Right lobe of liver (tissue), 6 donors: ENCODE results near the gene ZBTB25. TPM values are rescaled to one million over a fixed set of nuclear protein-coding genes. Genes with fewer than 3 reads are reported as not detected.

Source experiments
- ATAC-seq, 4 donors: fragments of 200-7000 bp; cut with Tn5 transposase; one replicate each; pipeline ENCODE4 v1.9.1; 2020; ENCODE audit warnings: mild to moderate bottlenecking in 4 of 4, moderate library complexity in 4 of 4
- DNase-seq, 3 donors: peaks; one replicate each; pipeline ENCODE4 v3.0.0-alpha.2; 2020
- H3K27ac ChIP-seq, 3 donors: fragments of 200-600 bp; one replicate each; pipeline ENCODE4 v1.8.0; 2022
- H3K27me3 ChIP-seq, 2 donors: fragments of 200-600 bp; one replicate each; pipeline ENCODE4 v1.8.0; 2022
- H3K36me3 ChIP-seq, 4 donors: fragments of 200-600 bp; sonication (generic) in 1 of 4; one replicate each; pipeline versions ENCODE4 v1.5.1 to v1.8.0; 2017 to 2022; ENCODE audit warnings: control low read depth in 1 of 4
- H3K4me1 ChIP-seq, 4 donors: fragments of 200-600 bp; sonication (generic) in 1 of 4; one replicate each; pipeline versions ENCODE4 v1.5.1 to v1.8.0; 2017 to 2022; ENCODE audit warnings: control low read depth in 1 of 4
- H3K4me3 ChIP-seq, 3 donors: fragments of 200-600 bp; one replicate each; pipeline ENCODE4 v1.8.0; 2022
- H3K9me3 ChIP-seq, 4 donors: fragments of 200-600 bp; sonication (generic) in 1 of 4; one replicate each; pipeline versions ENCODE4 v1.5.1 to v1.8.0; 2017 to 2022; ENCODE audit warnings: control low read depth in 1 of 4
- POLR2A ChIP-seq: fragments of 450-650 bp; IDR thresholded peaks from one replicate; pipeline ENCODE4 v1.6.1; 2017; ENCODE audit warnings: antibody characterized with exemption, mild to moderate bottlenecking
- WGBS: methylation state at CpG from one replicate; pipeline ENCODE4 v1.1.6; 2018; ENCODE audit warnings: low coverage, low lambda C conversion rate; ENCODE audit not compliant: insufficient coverage; ENCODE audit errors: missing lambda C conversion rate; 5-methylcytosine and 5-hydroxymethylcytosine counted together
- intact Hi-C, 2 donors: fragments of 100-400 bp; cut with DNase I; formaldehyde crosslinking; loops; one replicate each; pipeline versions ENCODE4 v1.11.2 to v1.14.1; 2022
- total RNA-seq, 6 experiments: library from RNA; depleted of rRNA in 2 of 6; stranded (reverse); fragments of >200 nt in 2 of 6; fragmentation: NEBNext Ultra II Directional in 3 of 6; extraction: Animal tissue kit (Norgen Biotek cat#: 25700) in 3 of 6; gene quantifications; one replicate each; pipeline versions ENCODE4 v1.1.0 to v1.2.4, GENCODE V29; 2016 to 2023
- TF ChIP-seq, protein P1 (sequence below), 4 donors: fragments of 200-600 bp in 3 of 4; fragments of 450-650 bp in 1 of 4; IDR thresholded peaks; one replicate each; pipeline versions ENCODE4 v1.5.1 to v1.8.0; 2016 to 2022; ENCODE audit warnings: antibody characterized with exemption in 4 of 4, mild to moderate bottlenecking in 2 of 4
- donor health status: DM: no; HTN: yes; CAD: no.
- donor health status: DM: no; HTN: no; CAD: no.
- donor health status: DM: no; HTN: no; CAD: no.
- donor health status: DM: no; HTN: yes; CAD: no.
- donor health status: DM: no; HTN: yes; CAD: no.

ZBTB25 gene
- total RNA-seq, 6 experiments from 2014 or later = 5.5 to 6.2 (median 5.7) TPM

DNA sequence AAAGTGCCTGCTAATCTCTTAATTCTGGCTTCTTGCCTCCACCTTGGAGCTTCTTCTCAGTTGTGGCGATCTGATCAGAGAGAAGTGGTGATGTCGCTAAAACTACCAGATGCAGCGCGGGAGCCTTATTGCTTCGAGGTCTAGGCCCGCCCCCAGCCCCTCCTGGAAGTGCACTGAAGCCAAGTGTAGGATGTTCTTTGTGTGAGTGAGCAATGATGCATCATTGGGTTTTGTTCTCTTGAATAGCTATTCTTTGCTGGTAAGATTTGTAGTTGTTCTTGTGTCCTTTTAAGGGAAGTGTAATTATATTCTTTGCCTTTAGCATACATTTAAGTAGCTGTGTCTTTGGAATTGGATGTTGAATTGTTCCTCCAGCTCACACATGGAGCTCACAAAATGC is 79.7 kb downstream of the ZBTB25 start:
- no peak for TF ChIP-seq POLR2A
- TF ChIP-seq, protein P1, sequence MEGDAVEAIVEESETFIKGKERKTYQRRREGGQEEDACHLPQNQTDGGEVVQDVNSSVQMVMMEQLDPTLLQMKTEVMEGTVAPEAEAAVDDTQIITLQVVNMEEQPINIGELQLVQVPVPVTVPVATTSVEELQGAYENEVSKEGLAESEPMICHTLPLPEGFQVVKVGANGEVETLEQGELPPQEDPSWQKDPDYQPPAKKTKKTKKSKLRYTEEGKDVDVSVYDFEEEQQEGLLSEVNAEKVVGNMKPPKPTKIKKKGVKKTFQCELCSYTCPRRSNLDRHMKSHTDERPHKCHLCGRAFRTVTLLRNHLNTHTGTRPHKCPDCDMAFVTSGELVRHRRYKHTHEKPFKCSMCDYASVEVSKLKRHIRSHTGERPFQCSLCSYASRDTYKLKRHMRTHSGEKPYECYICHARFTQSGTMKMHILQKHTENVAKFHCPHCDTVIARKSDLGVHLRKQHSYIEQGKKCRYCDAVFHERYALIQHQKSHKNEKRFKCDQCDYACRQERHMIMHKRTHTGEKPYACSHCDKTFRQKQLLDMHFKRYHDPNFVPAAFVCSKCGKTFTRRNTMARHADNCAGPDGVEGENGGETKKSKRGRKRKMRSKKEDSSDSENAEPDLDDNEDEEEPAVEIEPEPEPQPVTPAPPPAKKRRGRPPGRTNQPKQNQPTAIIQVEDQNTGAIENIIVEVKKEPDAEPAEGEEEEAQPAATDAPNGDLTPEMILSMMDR (IDR thresholded peaks at IDR 0.05) = no peak
- Histone ChIP-seq H3K27me3 (no peaks in the 10 kb centered on the region), H3K9me3 (no peaks in the 10 kb centered on the region), H3K4me1 (no peaks in the 10 kb centered on the region), H3K36me3 (peaks cover 0 to 96% (median 56%) of the 10 kb centered on the region in 4 donors), H3K4me3 (no peak overlapping the region), H3K27ac (no peak overlapping the region)
- DNase-seq (no peak), ATAC-seq (no peak)
- intact Hi-C loops = no loop called here
- 100% methylated on average over 6 of the region's 6 CpGs for WGBS

DNA sequence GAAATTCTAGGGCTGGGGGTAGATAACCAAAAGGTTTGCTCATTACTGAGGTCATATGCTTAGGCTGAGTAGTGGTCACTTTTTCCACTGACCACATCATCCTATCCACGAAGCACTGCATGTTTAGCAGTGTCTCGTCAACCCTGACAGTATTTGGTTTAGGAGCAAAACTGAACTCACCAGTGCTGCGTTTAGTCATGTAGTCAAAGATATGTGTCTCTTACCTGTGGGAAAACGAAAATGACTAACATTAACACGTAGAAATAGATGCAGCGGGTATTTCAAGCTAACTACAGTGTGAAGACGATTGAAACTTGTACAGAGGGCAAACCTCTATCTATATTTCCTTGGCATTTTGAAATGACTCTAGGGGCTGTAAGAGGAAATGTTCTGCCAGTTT is 80.9 kb downstream of the ZBTB25 start:
- 89% methylated on average over 7 of the region's 7 CpGs for WGBS
- Histone ChIP-seq H3K4me1 (no peaks in the 10 kb centered on the region), H3K4me3 (no peak overlapping the region), H3K9me3 (no peaks in the 10 kb centered on the region), H3K27ac (no peak overlapping the region), H3K36me3 (peaks cover 0 to 95% (median 55%) of the 10 kb centered on the region in 4 donors), H3K27me3 (no peaks in the 10 kb centered on the region)
- ATAC-seq = no peak
- intact Hi-C loops = no loop called here
- no peak for DNase-seq
- TF ChIP-seq, protein P1 (IDR thresholded peaks at IDR 0.05) = no peak
- TF ChIP-seq POLR2A = no peak

DNA sequence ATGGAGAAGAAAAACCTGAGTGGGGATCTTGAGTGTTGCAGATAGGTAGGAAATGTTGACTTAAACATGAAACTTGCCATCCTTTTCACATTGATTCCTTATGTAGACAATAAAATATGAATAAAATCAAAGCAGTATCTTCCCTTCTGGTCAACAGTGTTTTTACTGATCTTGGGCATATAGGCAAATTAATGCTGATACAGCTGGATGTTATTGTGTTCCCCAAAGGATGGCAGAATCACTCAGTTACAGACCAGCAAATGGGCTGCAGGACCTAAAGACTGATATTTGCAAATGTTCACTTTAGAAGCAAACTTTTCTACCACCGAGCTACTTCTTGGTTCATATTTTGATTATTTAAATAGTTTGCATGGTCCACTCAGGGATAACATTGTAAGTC is 81.6 kb downstream of the ZBTB25 start:
- no peak for DNase-seq
- Histone ChIP-seq H3K27ac (no peak overlapping the region), H3K36me3 (peaks cover 0 to 95% (median 53%) of the 10 kb centered on the region in 4 donors), H3K27me3 (no peaks in the 10 kb centered on the region), H3K9me3 (no peaks in the 10 kb centered on the region), H3K4me3 (no peak overlapping the region), H3K4me1 (no peaks in the 10 kb centered on the region)
- no peak for ATAC-seq
- intact Hi-C loops = no loop called here
- WGBS = 86% methylated on average over 1 of the region's 1 CpG
- TF ChIP-seq, protein P1 (IDR thresholded peaks at IDR 0.05) = no peak
- no peak for TF ChIP-seq POLR2A

DNA sequence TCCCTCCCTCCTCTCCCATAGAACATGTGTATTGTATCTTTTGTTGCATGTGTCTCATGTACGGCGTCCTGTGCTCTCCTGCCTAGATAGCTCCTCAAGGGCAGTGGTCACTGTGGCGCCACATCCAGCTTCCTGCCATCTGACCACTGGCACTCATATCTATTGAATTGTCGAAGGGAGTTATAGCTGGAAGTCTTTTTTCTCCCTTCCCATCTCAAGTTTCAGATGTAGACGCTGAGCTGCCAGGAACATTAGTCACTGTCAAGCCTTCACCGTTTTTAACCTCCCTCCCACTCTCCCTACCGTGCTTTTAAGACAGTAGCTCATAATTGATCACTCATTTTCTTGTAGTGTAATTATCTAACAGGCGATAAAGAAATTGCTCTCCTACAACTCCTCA is 82.5 kb downstream of the ZBTB25 start:
- Histone ChIP-seq H3K27ac (no peak overlapping the region), H3K4me3 (no peak overlapping the region), H3K9me3 (no peaks in the 10 kb centered on the region), H3K36me3 (peaks cover 0 to 95% (median 53%) of the 10 kb centered on the region in 4 donors), H3K4me1 (no peaks in the 10 kb centered on the region), H3K27me3 (no peaks in the 10 kb centered on the region)
- ATAC-seq = peak in 2 of 4 donors; percentile 16 to 24
- intact Hi-C loops = no loop called here
- WGBS = 67% methylated on average over 8 of the region's 8 CpGs
- no peak for DNase-seq
- TF ChIP-seq, protein P1 (IDR thresholded peaks at IDR 0.05) = no peak
- TF ChIP-seq POLR2A = no peak

DNA sequence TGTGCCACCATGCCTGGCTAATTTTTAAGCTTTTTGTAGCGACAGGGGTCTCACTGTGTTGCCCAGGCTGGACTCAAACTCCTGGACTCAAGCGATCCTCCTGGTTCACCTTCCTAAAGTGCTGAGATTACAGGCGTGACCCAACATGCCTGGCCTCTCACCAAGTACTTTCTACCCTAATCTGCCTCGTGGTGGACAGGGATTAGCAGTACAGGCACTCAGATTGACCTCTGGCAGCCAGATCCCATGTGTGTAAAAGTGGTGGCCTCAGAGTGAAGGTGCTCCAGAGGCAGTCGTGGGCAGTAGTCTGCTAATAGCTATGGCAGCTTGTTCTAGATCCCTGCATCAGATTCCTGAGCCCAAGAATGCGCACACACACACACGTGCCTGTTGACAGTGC is 84.6 kb downstream of the ZBTB25 start:
- WGBS = 76% methylated on average over 3 of the region's 7 CpGs
- no peak for DNase-seq
- H3K27me3 ChIP-seq = no peaks in the 10 kb centered on the region
- H3K36me3 ChIP-seq = peaks cover 0 to 87% (median 49%) of the 10 kb centered on the region in 4 donors
- no peaks in the 10 kb centered on the region for H3K9me3 ChIP-seq
- peak overlapping the region in 1 of 3 donors; percentile 22 for H3K27ac ChIP-seq
- H3K4me1 ChIP-seq = no peaks in the 10 kb centered on the region
- ATAC-seq = peak in 3 of 4 donors; percentile 41 to 59 (median 43)
- no peak overlapping the region for H3K4me3 ChIP-seq
- TF ChIP-seq, protein P1 (IDR thresholded peaks at IDR 0.05) = no peak
- no peak for TF ChIP-seq POLR2A
- intact Hi-C loops = no loop called here
